Gastroesophageal sphincter (tissue), 3 donors: ENCODE results near the gene COLGALT1.

Source experiments
- POLR2AphosphoS5 ChIP-seq: sonication (generic); formaldehyde crosslinking; IDR thresholded peaks from one replicate; pipeline ENCODE4 v1.6.1; 2017; ENCODE audit warnings: antibody characterized with exemption
- TF ChIP-seq, protein P1 (sequence below), 4 experiments: fragments of 200-600 bp in 2 of 4; fragments of 450-650 bp in 2 of 4; sonication (generic) in 1 of 4; IDR thresholded peaks; one replicate each; pipeline ENCODE4 v1.5.1; 2017 to 2019; ENCODE audit warnings: antibody characterized with exemption in 4 of 4, mild to moderate bottlenecking in 2 of 4, moderate library complexity in 2 of 4

DNA sequence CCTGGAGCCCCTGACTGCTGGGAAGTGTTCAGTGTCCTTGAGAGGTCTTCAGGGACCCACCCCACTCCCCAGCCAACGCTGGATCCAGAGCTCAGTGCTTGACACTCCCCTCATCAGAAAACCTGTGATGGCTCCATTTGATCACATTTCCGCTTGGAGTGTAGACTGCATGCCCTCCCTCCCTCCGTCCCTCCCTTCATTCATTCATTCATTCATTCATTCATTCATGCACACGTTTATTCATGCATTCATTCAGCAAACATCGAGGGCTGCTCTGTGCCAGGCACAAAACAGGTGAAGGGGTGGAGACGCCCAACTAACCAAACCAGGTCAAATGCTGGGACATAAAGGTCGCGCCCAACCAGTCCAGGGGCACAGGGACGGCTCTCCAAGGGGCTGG lies 30.3 kb upstream of the COLGALT1 start:
- TF ChIP-seq, protein P1, sequence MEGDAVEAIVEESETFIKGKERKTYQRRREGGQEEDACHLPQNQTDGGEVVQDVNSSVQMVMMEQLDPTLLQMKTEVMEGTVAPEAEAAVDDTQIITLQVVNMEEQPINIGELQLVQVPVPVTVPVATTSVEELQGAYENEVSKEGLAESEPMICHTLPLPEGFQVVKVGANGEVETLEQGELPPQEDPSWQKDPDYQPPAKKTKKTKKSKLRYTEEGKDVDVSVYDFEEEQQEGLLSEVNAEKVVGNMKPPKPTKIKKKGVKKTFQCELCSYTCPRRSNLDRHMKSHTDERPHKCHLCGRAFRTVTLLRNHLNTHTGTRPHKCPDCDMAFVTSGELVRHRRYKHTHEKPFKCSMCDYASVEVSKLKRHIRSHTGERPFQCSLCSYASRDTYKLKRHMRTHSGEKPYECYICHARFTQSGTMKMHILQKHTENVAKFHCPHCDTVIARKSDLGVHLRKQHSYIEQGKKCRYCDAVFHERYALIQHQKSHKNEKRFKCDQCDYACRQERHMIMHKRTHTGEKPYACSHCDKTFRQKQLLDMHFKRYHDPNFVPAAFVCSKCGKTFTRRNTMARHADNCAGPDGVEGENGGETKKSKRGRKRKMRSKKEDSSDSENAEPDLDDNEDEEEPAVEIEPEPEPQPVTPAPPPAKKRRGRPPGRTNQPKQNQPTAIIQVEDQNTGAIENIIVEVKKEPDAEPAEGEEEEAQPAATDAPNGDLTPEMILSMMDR (IDR thresholded peaks at IDR 0.05): no peak
- no peak for TF ChIP-seq POLR2AphosphoS5
